HepG2 (cell line): ENCODE data around the gene PRR15L. TPM values are rescaled to one million over a fixed set of nuclear protein-coding genes. Genes with fewer than 3 reads are reported as not detected.
A peak's percentile ranks its signal among the peaks of the same experiment; 100 is the strongest.

Experiments
- AGO2 ChIP-seq: fragments of 200-400 bp; formaldehyde crosslinking; optimal IDR thresholded peaks from 2 replicates; pipeline ENCODE3; 2017; ENCODE audit warnings: mild to moderate bottlenecking, low read depth, low read length, moderate library complexity
- ELK4 ChIP-seq: sonication (generic); formaldehyde crosslinking; IDR thresholded peaks from 2 replicates; pipeline ENCODE4 v1.9.0; 2021; ENCODE audit warnings: missing genetic modification reagents, borderline replicate concordance
- FUBP1 ChIP-seq: sonication (generic); formaldehyde crosslinking; IDR thresholded peaks from 2 replicates; pipeline ENCODE4 v1.5.1; 2020; ENCODE audit warnings: missing genetic modification reagents, mild to moderate bottlenecking, borderline replicate concordance
- HDAC6 ChIP-seq: fragments of 200-600 bp; sonication (generic); IDR thresholded peaks from 2 replicates; pipeline ENCODE4 v1.7.0; 2017; ENCODE audit warnings: mild to moderate bottlenecking, antibody characterized with exemption, low read length, low read depth
- MEF2D ChIP-seq: sonication (generic); formaldehyde crosslinking; IDR thresholded peaks from 2 replicates; pipeline ENCODE4 v1.5.1; 2020; ENCODE audit warnings: mild to moderate bottlenecking, missing genetic modification reagents
- NR2F2 ChIP-seq: IDR thresholded peaks from 2 replicates; pipeline ENCODE4 v1.6.1; 2012; ENCODE audit warnings: low read depth, inconsistent platforms, borderline replicate concordance
- RERE ChIP-seq: IDR thresholded peaks from 2 replicates; pipeline ENCODE4 v1.6.1; 2016; ENCODE audit warnings: low read depth, missing genetic modification reagents, missing compliant biosample characterization
- RFXAP ChIP-seq: sonication (generic); formaldehyde crosslinking; IDR thresholded peaks from 2 replicates; pipeline ENCODE4 v1.4.0; 2020; ENCODE audit warnings: missing genetic modification reagents, borderline replicate concordance
- ZHX2 ChIP-seq, 2 experiments: sonication (generic) in 1 of 2; formaldehyde crosslinking in 1 of 2; IDR thresholded peaks; 2 replicates each; pipeline versions ENCODE4 v1.6.1 to v1.9.0; 2014 to 2022; ENCODE audit warnings: antibody characterized with exemption in 1 of 2, borderline replicate concordance in 1 of 2, inconsistent platforms in 1 of 2, low read depth in 1 of 2, missing genetic modification reagents in 1 of 2
- ZNF709 ChIP-seq: sonication (generic); formaldehyde crosslinking; IDR thresholded peaks from 2 replicates; pipeline ENCODE4 v1.5.0; 2020; ENCODE audit warnings: mild to moderate bottlenecking, missing genetic modification reagents
- ZNF839 ChIP-seq: sonication (generic); formaldehyde crosslinking; IDR thresholded peaks from 2 replicates; pipeline ENCODE4 v1.4.0; 2020; ENCODE audit warnings: missing genetic modification reagents, mild to moderate bottlenecking, borderline replicate concordance
- polyA plus RNA-seq, 8 experiments: library from polyadenylated mRNA; depleted of rRNA in 3 of 8; stranded (reverse) in 7 of 8; unstranded in 1 of 8; fragments of >200 nt; fragmentation: Illumina TruSeq in 4 of 8; extraction: Trizol in 4 of 8; gene quantifications; 2 replicates each; pipeline versions ENCODE4 v1.2.1 to v1.2.3, GENCODE V29; 2011 to 2016; ENCODE audit warnings: low read depth in 4 of 8, missing spikeins in 1 of 8, mixed read lengths in 1 of 8; ENCODE audit not compliant: insufficient read depth in 1 of 8
- total RNA-seq, 5 experiments: library from RNA; depleted of rRNA; stranded (reverse); fragments of >200 nt; fragmentation: Illumina TruSeq; extraction: Trizol; gene quantifications; 2 replicates each; pipeline ENCODE4 v1.2.3, GENCODE V29; 2016; ENCODE audit warnings: low read depth in 1 of 5

The PRR15L gene
- total and polyA plus RNA-seq, 2 of the 13 experiments (the other 11 are each of a cell fraction or from before 2014, with no cell fraction given): 0.44 to 2.0 TPM

- TF ChIP-seq ZHX2 (IDR thresholded peaks at IDR 0.05; ENCODE audit: low read depth) (no peak; the same call in 1 of the 2 replicates), ZHX2 (CRISPR knock-in tag; IDR thresholded peaks at IDR 0.05; ENCODE audit: borderline replicate concordance) (no peak; the same call in 1 of the 2 replicates), MEF2D (CRISPR knock-in tag) (peak; percentile 88), NR2F2 (no peak), RFXAP (peak; percentile 98), HDAC6 (no peak), RERE (CRISPR knock-in tag) (peak; percentile 10; the same call in 1 of the 2 replicates), FUBP1 (CRISPR knock-in tag) (0 out of 2 replicates have a peak, but pooled peaks have one; percentile 39), ZNF839 (CRISPR knock-in tag) (no peak), ZNF709 (CRISPR knock-in tag) (peak; percentile 94; the same call in 1 of the 2 replicates), AGO2 (peak; percentile 88), ELK4 (no peak)
These were observed 16.2 kb downstream of the PRR15L start, which contains the start of gene PNPO (continued) for GRCh38 chr17:47941246-47942095.
